HCT116 (cell line): Measurements from ENCODE around the gene PLEKHM3. TPM values are rescaled to one million over a fixed set of nuclear protein-coding genes. Genes with fewer than 3 reads are reported as not detected.

ENCODE experiments used
- ATAC-seq: fragments of 200-7000 bp; cut with Tn5 transposase; 2 replicates; pipeline ENCODE4 v1.9.1; 2020; ENCODE audit warnings: mild to moderate bottlenecking, moderate library complexity
- BruUV-seq: library from RNA; stranded (reverse); fragments of 400-500 nt; replicated peaks from 2 replicates; lab custom pipeline; 2021; lab: Mats Ljungman, UMichigan
- CTCF ChIA-PET: fragments of 300-600 bp; sonication (Branson Sonifier 250); formaldehyde crosslinking; loops from one replicate; lab custom pipeline; 2021; ENCODE audit warnings: antibody characterized with exemption; lab: Charles Lee
- POLR2A ChIA-PET: fragments of 300-600, 350-600 bp; sonication (Branson Sonifier 250); formaldehyde crosslinking; loops from one replicate; lab custom pipeline; 2021; ENCODE audit warnings: antibody characterized with exemption; lab: Charles Lee
- RAD21 ChIA-PET, 2 experiments: fragments of 300-600 bp; sonication (Branson Sonifier 250); formaldehyde crosslinking; loops; one replicate each; lab custom pipeline; 2023; ENCODE audit warnings: low total read pairs in 2 of 2; ENCODE audit not compliant: uncharacterized antibody in 2 of 2, unreplicated experiment in 2 of 2, low non-redundant PET in 1 of 2; lab: Charles Lee
- DNase-seq: peaks from one replicate; pipeline ENCODE4 v3.0.0-alpha.2; 2010; ENCODE audit warnings: low read depth, low spot score
- H2AFZ ChIP-seq: fragments of 200-600 bp; shearing (Covaris generic), sonication (generic); 2 replicates; pipeline ENCODE4 v1.6.1; 2017; ENCODE audit warnings: low read depth, mixed run types, mixed read lengths, antibody characterized with exemption, low read length; ENCODE audit not compliant: poor library complexity, severe bottlenecking
- H3K27ac ChIP-seq: 2 replicates; pipeline ENCODE4 v1.5.1; 2012; ENCODE audit warnings: low read depth, low read length
- H3K27me3 ChIP-seq: fragments of 200-600 bp; sonication (generic); 2 replicates; pipeline ENCODE4 v1.6.1; 2016; ENCODE audit warnings: mixed run types, low read length, mixed read lengths; ENCODE audit not compliant: insufficient read depth
- H3K36me3 ChIP-seq, 2 experiments: fragments of 200-500 bp in 1 of 2; fragments of 200-600 bp in 1 of 2; sonication (Bioruptor generic) in 1 of 2; sonication (generic) in 1 of 2; 2 replicates each; pipeline versions ENCODE4 v1.5.1 to v1.6.1; 2014 to 2016; ENCODE audit warnings: low read length in 2 of 2, inconsistent platforms in 1 of 2, mixed read lengths in 1 of 2, mixed run types in 1 of 2; ENCODE audit not compliant: insufficient read depth in 2 of 2, control insufficient read depth in 1 of 2
- H3K4me1 ChIP-seq, 2 experiments: fragments of 200-600 bp in 1 of 2; sonication (generic) in 1 of 2; 2 replicates each; pipeline versions ENCODE4 v1.5.1 to v1.6.1; 2012 to 2017; ENCODE audit warnings: low read length in 2 of 2, inconsistent platforms in 1 of 2, mild to moderate bottlenecking in 1 of 2, mixed read lengths in 1 of 2, mixed run types in 1 of 2, moderate library complexity in 1 of 2; ENCODE audit not compliant: insufficient read depth in 2 of 2, control insufficient read depth in 1 of 2
- H3K4me2 ChIP-seq: fragments of 200-600 bp; sonication (generic); 2 replicates; pipeline ENCODE4 v1.6.1; 2017; ENCODE audit warnings: mixed run types, low read length, mixed read lengths
- H3K4me3 ChIP-seq, 2 experiments: fragments of 200-600 bp in 1 of 2; sonication (generic) in 1 of 2; replicated peaks in 1 of 2; 2 replicates each; pipeline ENCODE4 v1.5.1; 2011 to 2016; ENCODE audit warnings: low read length in 2 of 2, control low read depth in 1 of 2, low read depth in 1 of 2, mild to moderate bottlenecking in 1 of 2, mixed read lengths in 1 of 2, mixed run types in 1 of 2
- H3K79me2 ChIP-seq: fragments of 200-600 bp; sonication (generic); 2 replicates; pipeline ENCODE4 v1.6.1; 2017; ENCODE audit warnings: mild to moderate bottlenecking, mixed run types, low read length, moderate library complexity, mixed read lengths; ENCODE audit not compliant: insufficient read depth
- H3K9ac ChIP-seq: fragments of 200-600 bp; sonication (generic); 2 replicates; pipeline ENCODE4 v1.6.1; 2016; ENCODE audit warnings: low read length, mixed read lengths
- H3K9me2 ChIP-seq: fragments of 200-600 bp; sonication (generic), shearing (Covaris generic); 2 replicates; pipeline ENCODE4 v1.6.1; 2017; ENCODE audit warnings: mixed run types, mild to moderate bottlenecking, moderate library complexity; ENCODE audit not compliant: insufficient read depth
- H3K9me3 ChIP-seq, 2 experiments: fragments of 200-500 bp in 1 of 2; fragments of 200-600 bp in 1 of 2; sonication (Bioruptor generic) in 1 of 2; sonication (generic) in 1 of 2; 2 replicates each; pipeline ENCODE4 v1.6.1; 2014 to 2017; ENCODE audit warnings: low read length in 2 of 2, mixed read lengths in 2 of 2, inconsistent platforms in 1 of 2, low read depth in 1 of 2, mild to moderate bottlenecking in 1 of 2, mixed run types in 1 of 2, moderate library complexity in 1 of 2; ENCODE audit not compliant: control insufficient read depth in 1 of 2, insufficient read depth in 1 of 2
- H4K20me1 ChIP-seq: fragments of 200-600 bp; sonication (generic), shearing (Covaris generic); 2 replicates; pipeline ENCODE4 v1.6.1; 2017; ENCODE audit warnings: mixed run types, mild to moderate bottlenecking, moderate library complexity; ENCODE audit not compliant: insufficient read depth
- CBX3 ChIP-seq: IDR thresholded peaks from 2 replicates; pipeline ENCODE4 v1.6.1; 2012; ENCODE audit warnings: low read depth
- CEBPB ChIP-seq: IDR thresholded peaks from 2 replicates; pipeline ENCODE4 v1.6.1; 2012; ENCODE audit warnings: low read depth
- EGR1 ChIP-seq: IDR thresholded peaks from 2 replicates; pipeline ENCODE4 v1.6.1; 2012; ENCODE audit warnings: low read depth
- EZH2 ChIP-seq: fragments of 200-600 bp; sonication (generic); IDR thresholded peaks from 2 replicates; pipeline ENCODE4 v1.6.1; 2017; ENCODE audit warnings: antibody characterized with exemption, mixed run types
- EZH2phosphoT487 ChIP-seq: fragments of 200-600 bp; IDR thresholded peaks from 2 replicates; pipeline ENCODE4 v1.6.1; 2018; ENCODE audit warnings: antibody characterized with exemption, borderline replicate concordance
- FOSL1 ChIP-seq: IDR thresholded peaks from 2 replicates; pipeline ENCODE4 v1.6.1; 2012; ENCODE audit warnings: low read depth
- JUND ChIP-seq: IDR thresholded peaks from 2 replicates; pipeline ENCODE4 v1.6.1; 2012
- POLR2A ChIP-seq: IDR thresholded peaks from 2 replicates; pipeline ENCODE4 v1.7.0; 2011; ENCODE audit warnings: borderline replicate concordance; ENCODE audit not compliant: insufficient read depth, insufficient read length; ENCODE audit errors: extremely low read depth
- RAD21 ChIP-seq: IDR thresholded peaks from 2 replicates; pipeline ENCODE4 v1.6.1; 2012; ENCODE audit warnings: low read depth, mild to moderate bottlenecking
- SIN3A ChIP-seq: IDR thresholded peaks from 2 replicates; pipeline ENCODE4 v1.6.1; 2012; ENCODE audit warnings: low read depth
- SP1 ChIP-seq: IDR thresholded peaks from 2 replicates; pipeline ENCODE4 v1.6.1; 2012; ENCODE audit warnings: low read depth
- TCF7L2 ChIP-seq: IDR thresholded peaks from 2 replicates; pipeline ENCODE4 v1.7.0; 2011; ENCODE audit warnings: borderline replicate concordance, inconsistent platforms; ENCODE audit not compliant: insufficient read depth, insufficient read length; ENCODE audit errors: extremely low read depth
- YY1 ChIP-seq: IDR thresholded peaks from 2 replicates; pipeline ENCODE4 v1.6.1; 2011; ENCODE audit warnings: low read length, low read depth, moderate library complexity, mild to moderate bottlenecking; ENCODE audit not compliant: insufficient replicate concordance; ENCODE audit errors: extremely low read depth
- ZFX ChIP-seq: fragments of 450-650 bp; IDR thresholded peaks from 2 replicates; pipeline ENCODE4 v1.6.1; 2017
- ZNF274 ChIP-seq: fragments of 200-500 bp; sonication (Bioruptor generic); IDR thresholded peaks from 2 replicates; pipeline ENCODE4 v1.6.1; 2014; ENCODE audit warnings: mild to moderate bottlenecking, low read depth, low read length, inconsistent platforms
- intact Hi-C: fragments of 100-400 bp; cut with micrococcal nuclease; formaldehyde crosslinking; loops from 2 replicates; pipeline ENCODE4 v1.10.0; 2022
- total RNA-seq: library from RNA; stranded (reverse); gene quantifications from one replicate; pipeline ENCODE4 v1.2.1, GENCODE V29; 2021; ENCODE audit not compliant: unreplicated experiment
- TF ChIP-seq, protein P1 (sequence below): IDR thresholded peaks from 2 replicates; pipeline ENCODE4 v1.6.1; 2012
- TF ChIP-seq, protein P2 (sequence below): IDR thresholded peaks from 2 replicates; pipeline ENCODE4 v1.6.1; 2011; ENCODE audit warnings: mild to moderate bottlenecking, low read length, moderate library complexity; ENCODE audit not compliant: insufficient replicate concordance; ENCODE audit errors: extremely low read depth
- TF ChIP-seq, protein P3 (sequence below): IDR thresholded peaks from 2 replicates; pipeline ENCODE4 v1.6.1; 2012; ENCODE audit warnings: low read depth
- TF ChIP-seq, protein P4 (sequence below): IDR thresholded peaks from 2 replicates; pipeline ENCODE4 v1.6.1; 2012
- TF ChIP-seq, protein P5 (sequence below), 3 experiments: fragments of 200-600 bp in 1 of 3; sonication (generic) in 1 of 3; IDR thresholded peaks in 2 of 3; conservative IDR thresholded peaks in 1 of 3; 2 replicates each; pipeline ENCODE4 v1.5.1; 2012 to 2017; ENCODE audit warnings: low read depth in 2 of 3, low read length in 2 of 3, antibody characterized with exemption in 1 of 3, borderline replicate concordance in 1 of 3, control low read depth in 1 of 3, mild to moderate bottlenecking in 1 of 3, mixed read lengths in 1 of 3, mixed run types in 1 of 3, moderate library complexity in 1 of 3; ENCODE audit not compliant: insufficient read depth in 1 of 3

PLEKHM3 gene
- total RNA-seq, 1 experiment from 2014 or later: 6.3 TPM

DNA sequence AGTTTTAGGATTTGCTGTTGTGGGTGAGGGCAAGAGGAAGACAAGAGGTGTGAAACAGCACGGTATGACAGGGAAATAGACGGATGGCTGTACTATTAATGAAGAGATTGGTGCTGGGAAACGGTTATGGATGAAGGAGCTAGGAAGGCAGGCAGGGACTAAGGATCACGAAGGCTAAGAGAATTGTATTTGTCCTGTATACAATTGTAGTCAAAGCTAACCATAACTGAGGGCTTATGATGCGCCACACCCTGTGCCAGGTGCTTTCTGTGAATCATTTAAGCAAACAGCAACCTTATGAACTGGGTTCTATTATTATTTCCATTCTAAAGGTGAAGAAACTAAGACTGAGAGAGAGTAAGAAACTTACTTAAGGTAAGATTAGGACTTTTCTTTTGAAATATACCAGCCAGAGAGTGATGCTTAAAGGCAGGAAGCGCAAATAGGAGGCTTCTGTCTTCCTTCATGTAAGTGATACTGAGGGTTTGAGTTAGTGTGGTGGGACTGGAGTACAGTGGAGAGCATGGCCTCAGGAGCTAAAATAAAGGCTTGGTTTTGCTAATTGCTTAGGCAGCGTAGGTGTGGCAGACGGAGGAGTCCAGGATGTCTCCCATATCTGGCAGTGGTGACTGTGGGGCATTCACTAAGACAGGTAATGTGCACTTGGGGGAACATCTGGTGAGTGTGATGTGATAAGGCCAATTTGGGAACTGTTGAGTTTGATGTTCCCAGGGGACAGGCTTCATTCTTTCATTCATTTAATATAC is 85.8 kb downstream of the PLEKHM3 start:
- Histone ChIP-seq H3K4me2 (no peak overlapping the region), H2AFZ (no peak overlapping the region), H3K9ac (no peak overlapping the region), H3K27ac (no peak overlapping the region), H3K27me3 (no peaks in the 10 kb centered on the region; the same call in 1 of the 2 replicates), H3K9me3 (no peaks in the 10 kb centered on the region), H3K4me1 (no peaks in the 10 kb centered on the region), H3K36me3 (no peaks in the 10 kb centered on the region), H4K20me1 (no peaks in the 10 kb centered on the region), H3K4me3 (no peak overlapping the region), H3K79me2 (no peaks in the 10 kb centered on the region), H3K9me2 (no peaks in the 10 kb centered on the region)
- no peak for DNase-seq
- no TSS peak for BruUV-seq
- TF ChIP-seq, protein P1, sequence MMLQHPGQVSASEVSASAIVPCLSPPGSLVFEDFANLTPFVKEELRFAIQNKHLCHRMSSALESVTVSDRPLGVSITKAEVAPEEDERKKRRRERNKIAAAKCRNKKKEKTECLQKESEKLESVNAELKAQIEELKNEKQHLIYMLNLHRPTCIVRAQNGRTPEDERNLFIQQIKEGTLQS: no peak
- TF ChIP-seq SP1: no peak
- TF ChIP-seq, protein P2, sequence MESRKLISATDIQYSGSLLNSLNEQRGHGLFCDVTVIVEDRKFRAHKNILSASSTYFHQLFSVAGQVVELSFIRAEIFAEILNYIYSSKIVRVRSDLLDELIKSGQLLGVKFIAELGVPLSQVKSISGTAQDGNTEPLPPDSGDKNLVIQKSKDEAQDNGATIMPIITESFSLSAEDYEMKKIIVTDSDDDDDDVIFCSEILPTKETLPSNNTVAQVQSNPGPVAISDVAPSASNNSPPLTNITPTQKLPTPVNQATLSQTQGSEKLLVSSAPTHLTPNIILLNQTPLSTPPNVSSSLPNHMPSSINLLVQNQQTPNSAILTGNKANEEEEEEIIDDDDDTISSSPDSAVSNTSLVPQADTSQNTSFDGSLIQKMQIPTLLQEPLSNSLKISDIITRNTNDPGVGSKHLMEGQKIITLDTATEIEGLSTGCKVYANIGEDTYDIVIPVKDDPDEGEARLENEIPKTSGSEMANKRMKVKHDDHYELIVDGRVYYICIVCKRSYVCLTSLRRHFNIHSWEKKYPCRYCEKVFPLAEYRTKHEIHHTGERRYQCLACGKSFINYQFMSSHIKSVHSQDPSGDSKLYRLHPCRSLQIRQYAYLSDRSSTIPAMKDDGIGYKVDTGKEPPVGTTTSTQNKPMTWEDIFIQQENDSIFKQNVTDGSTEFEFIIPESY: no peak
- TF ChIP-seq YY1: no peak
- no peak for TF ChIP-seq EZH2
- TF ChIP-seq EZH2phosphoT487: no peak
- TF ChIP-seq ZFX: no peak
- no peak for TF ChIP-seq TCF7L2
- no peak for TF ChIP-seq CBX3
- no peak for TF ChIP-seq POLR2A
- TF ChIP-seq SIN3A: no peak
- TF ChIP-seq EGR1: no peak
- TF ChIP-seq, protein P3, sequence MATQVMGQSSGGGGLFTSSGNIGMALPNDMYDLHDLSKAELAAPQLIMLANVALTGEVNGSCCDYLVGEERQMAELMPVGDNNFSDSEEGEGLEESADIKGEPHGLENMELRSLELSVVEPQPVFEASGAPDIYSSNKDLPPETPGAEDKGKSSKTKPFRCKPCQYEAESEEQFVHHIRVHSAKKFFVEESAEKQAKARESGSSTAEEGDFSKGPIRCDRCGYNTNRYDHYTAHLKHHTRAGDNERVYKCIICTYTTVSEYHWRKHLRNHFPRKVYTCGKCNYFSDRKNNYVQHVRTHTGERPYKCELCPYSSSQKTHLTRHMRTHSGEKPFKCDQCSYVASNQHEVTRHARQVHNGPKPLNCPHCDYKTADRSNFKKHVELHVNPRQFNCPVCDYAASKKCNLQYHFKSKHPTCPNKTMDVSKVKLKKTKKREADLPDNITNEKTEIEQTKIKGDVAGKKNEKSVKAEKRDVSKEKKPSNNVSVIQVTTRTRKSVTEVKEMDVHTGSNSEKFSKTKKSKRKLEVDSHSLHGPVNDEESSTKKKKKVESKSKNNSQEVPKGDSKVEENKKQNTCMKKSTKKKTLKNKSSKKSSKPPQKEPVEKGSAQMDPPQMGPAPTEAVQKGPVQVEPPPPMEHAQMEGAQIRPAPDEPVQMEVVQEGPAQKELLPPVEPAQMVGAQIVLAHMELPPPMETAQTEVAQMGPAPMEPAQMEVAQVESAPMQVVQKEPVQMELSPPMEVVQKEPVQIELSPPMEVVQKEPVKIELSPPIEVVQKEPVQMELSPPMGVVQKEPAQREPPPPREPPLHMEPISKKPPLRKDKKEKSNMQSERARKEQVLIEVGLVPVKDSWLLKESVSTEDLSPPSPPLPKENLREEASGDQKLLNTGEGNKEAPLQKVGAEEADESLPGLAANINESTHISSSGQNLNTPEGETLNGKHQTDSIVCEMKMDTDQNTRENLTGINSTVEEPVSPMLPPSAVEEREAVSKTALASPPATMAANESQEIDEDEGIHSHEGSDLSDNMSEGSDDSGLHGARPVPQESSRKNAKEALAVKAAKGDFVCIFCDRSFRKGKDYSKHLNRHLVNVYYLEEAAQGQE: no peak
- TF ChIP-seq FOSL1: no peak
- no peak for TF ChIP-seq RAD21
- TF ChIP-seq JUND: no peak
- TF ChIP-seq, protein P4, sequence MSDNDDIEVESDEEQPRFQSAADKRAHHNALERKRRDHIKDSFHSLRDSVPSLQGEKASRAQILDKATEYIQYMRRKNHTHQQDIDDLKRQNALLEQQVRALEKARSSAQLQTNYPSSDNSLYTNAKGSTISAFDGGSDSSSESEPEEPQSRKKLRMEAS: no peak
- TF ChIP-seq, protein P5, sequence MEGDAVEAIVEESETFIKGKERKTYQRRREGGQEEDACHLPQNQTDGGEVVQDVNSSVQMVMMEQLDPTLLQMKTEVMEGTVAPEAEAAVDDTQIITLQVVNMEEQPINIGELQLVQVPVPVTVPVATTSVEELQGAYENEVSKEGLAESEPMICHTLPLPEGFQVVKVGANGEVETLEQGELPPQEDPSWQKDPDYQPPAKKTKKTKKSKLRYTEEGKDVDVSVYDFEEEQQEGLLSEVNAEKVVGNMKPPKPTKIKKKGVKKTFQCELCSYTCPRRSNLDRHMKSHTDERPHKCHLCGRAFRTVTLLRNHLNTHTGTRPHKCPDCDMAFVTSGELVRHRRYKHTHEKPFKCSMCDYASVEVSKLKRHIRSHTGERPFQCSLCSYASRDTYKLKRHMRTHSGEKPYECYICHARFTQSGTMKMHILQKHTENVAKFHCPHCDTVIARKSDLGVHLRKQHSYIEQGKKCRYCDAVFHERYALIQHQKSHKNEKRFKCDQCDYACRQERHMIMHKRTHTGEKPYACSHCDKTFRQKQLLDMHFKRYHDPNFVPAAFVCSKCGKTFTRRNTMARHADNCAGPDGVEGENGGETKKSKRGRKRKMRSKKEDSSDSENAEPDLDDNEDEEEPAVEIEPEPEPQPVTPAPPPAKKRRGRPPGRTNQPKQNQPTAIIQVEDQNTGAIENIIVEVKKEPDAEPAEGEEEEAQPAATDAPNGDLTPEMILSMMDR (IDR thresholded peaks at IDR 0.05 in 2 of 3, conservative IDR thresholded peaks at IDR 0.05 in 1 of 3; ENCODE audit: borderline replicate concordance in 1 of 3, insufficient read depth in 1 of 3, low read depth in 2 of 3, low read length in 2 of 3): no peak
- TF ChIP-seq CEBPB: no peak
- no peak for TF ChIP-seq ZNF274
- ChIA-PET CTCF (no interaction called here), RAD21 (no interaction called here), POLR2A (no interaction called here)
- intact Hi-C loops: no loop called here
- no peak for ATAC-seq
